ENCODE measurements around the gene MIF4GD. TPM values are rescaled to one million over a fixed set of nuclear protein-coding genes. Genes with fewer than 3 reads are reported as not detected.

MIF4GD gene
- total and polyA plus RNA-seq, 10 of the 15 experiments (the other 5 are each of a cell fraction or from before 2014, with no cell fraction given): 22.8 to 96.2 (median 60.1) TPM

DNA sequence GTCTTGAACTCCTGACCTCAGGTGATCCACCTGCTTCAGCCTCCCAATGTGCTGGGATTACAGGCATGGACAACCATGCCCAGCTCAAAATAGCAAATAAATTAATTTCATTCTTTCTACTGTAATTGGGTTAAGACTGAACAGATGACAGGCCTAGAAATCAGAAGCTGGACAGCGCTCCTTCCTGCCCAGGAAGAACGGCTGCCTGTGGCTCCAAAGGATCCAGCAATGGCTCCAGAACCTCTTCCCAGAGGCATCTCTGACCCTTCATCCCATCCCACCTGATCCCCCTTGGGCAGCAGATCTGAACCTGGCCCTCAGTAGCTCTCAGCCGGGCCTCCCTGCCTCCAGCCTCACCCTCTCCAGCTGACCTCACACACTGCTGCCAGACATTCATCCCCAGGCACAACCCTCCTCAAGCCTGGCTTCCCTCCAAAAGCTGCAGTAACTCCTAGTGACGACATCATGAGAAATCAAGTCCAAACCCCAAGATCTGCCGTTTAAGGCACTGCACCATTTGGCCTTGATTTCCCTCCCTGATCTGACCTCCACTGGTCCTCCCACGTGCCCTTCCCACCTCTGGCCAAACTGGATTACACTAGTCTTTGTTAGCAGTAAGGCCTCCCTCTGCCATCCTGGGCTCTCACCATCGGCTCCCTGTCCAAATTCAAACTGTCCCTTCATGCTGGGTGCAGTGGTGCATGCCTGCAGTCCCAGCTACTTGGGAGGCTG, 3.1 kb upstream of the MIF4GD start:
- no peak for FAIRE-seq

More for the DNA sequence above, 3.1 kb upstream of the MIF4GD start:
- ATAC-seq (no peak), DNase-seq (ENCODE audit: low read depth, low spot score) (no peak)
- in situ Hi-C loops (cut with MboI) (loop anchor here (5.0 kb wide), 1 partner anchor 138 kb away; no protein-coding TSS in a partner anchor), intact Hi-C loops (cut with micrococcal nuclease; ENCODE audit: unreplicated experiment) (no loop called here)
- peaks cover 30% of the 10 kb centered on the region for H3K79me2 ChIP-seq (ENCODE audit: control insufficient read depth, insufficient read depth, low read length)
- H3K9ac ChIP-seq (ENCODE audit: control insufficient read depth, insufficient read depth, low read length): no peak overlapping the region
- TF ChIP-seq ZZZ3 (IDR thresholded peaks at IDR 0.05; ENCODE audit: control insufficient read depth, insufficient read length, low read depth): no peak
- TF ChIP-seq, protein P1, sequence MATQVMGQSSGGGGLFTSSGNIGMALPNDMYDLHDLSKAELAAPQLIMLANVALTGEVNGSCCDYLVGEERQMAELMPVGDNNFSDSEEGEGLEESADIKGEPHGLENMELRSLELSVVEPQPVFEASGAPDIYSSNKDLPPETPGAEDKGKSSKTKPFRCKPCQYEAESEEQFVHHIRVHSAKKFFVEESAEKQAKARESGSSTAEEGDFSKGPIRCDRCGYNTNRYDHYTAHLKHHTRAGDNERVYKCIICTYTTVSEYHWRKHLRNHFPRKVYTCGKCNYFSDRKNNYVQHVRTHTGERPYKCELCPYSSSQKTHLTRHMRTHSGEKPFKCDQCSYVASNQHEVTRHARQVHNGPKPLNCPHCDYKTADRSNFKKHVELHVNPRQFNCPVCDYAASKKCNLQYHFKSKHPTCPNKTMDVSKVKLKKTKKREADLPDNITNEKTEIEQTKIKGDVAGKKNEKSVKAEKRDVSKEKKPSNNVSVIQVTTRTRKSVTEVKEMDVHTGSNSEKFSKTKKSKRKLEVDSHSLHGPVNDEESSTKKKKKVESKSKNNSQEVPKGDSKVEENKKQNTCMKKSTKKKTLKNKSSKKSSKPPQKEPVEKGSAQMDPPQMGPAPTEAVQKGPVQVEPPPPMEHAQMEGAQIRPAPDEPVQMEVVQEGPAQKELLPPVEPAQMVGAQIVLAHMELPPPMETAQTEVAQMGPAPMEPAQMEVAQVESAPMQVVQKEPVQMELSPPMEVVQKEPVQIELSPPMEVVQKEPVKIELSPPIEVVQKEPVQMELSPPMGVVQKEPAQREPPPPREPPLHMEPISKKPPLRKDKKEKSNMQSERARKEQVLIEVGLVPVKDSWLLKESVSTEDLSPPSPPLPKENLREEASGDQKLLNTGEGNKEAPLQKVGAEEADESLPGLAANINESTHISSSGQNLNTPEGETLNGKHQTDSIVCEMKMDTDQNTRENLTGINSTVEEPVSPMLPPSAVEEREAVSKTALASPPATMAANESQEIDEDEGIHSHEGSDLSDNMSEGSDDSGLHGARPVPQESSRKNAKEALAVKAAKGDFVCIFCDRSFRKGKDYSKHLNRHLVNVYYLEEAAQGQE (IDR thresholded peaks at IDR 0.05; ENCODE audit: low read depth, low read length): peak; percentile 52; the same call in 1 of the 2 replicates
- TF ChIP-seq NFYB (IDR thresholded peaks at IDR 0.05; ENCODE audit: insufficient read depth, low read depth, low read length): no peak
- TF ChIP-seq, protein P2, sequence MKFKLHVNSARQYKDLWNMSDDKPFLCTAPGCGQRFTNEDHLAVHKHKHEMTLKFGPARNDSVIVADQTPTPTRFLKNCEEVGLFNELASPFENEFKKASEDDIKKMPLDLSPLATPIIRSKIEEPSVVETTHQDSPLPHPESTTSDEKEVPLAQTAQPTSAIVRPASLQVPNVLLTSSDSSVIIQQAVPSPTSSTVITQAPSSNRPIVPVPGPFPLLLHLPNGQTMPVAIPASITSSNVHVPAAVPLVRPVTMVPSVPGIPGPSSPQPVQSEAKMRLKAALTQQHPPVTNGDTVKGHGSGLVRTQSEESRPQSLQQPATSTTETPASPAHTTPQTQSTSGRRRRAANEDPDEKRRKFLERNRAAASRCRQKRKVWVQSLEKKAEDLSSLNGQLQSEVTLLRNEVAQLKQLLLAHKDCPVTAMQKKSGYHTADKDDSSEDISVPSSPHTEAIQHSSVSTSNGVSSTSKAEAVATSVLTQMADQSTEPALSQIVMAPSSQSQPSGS (IDR thresholded peaks at IDR 0.05; ENCODE audit: low read length): no peak
- TF ChIP-seq DPF2 (IDR thresholded peaks at IDR 0.05): no peak
- TF ChIP-seq, protein P3, sequence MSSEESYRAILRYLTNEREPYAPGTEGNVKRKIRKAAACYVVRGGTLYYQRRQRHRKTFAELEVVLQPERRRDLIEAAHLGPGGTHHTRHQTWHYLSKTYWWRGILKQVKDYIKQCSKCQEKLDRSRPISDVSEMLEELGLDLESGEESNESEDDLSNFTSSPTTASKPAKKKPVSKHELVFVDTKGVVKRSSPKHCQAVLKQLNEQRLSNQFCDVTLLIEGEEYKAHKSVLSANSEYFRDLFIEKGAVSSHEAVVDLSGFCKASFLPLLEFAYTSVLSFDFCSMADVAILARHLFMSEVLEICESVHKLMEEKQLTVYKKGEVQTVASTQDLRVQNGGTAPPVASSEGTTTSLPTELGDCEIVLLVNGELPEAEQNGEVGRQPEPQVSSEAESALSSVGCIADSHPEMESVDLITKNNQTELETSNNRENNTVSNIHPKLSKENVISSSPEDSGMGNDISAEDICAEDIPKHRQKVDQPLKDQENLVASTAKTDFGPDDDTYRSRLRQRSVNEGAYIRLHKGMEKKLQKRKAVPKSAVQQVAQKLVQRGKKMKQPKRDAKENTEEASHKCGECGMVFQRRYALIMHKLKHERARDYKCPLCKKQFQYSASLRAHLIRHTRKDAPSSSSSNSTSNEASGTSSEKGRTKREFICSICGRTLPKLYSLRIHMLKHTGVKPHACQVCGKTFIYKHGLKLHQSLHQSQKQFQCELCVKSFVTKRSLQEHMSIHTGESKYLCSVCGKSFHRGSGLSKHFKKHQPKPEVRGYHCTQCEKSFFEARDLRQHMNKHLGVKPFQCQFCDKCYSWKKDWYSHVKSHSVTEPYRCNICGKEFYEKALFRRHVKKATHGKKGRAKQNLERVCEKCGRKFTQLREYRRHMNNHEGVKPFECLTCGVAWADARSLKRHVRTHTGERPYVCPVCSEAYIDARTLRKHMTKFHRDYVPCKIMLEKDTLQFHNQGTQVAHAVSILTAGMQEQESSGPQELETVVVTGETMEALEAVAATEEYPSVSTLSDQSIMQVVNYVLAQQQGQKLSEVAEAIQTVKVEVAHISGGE (CRISPR knock-in tag; IDR thresholded peaks at IDR 0.05): no peak
- peak; percentile 41; the same call in 1 of the 2 replicates for TF ChIP-seq POLR2A (IDR thresholded peaks at IDR 0.05; ENCODE audit: low read depth, low read length)
- no peak for TF ChIP-seq BCL11A (IDR thresholded peaks at IDR 0.05; ENCODE audit: low read depth, low read length)
- TF ChIP-seq SUZ12 (IDR thresholded peaks at IDR 0.05; ENCODE audit: unreplicated experiment): no peak
- H4K20me1 ChIP-seq (ENCODE audit: control insufficient read depth, insufficient read depth): no peaks in the 10 kb centered on the region
- H3K27ac ChIP-seq (ENCODE audit: control insufficient read depth, insufficient read depth): no peak overlapping the region
- 71% methylated on average over 7 of the region's 7 CpGs for WGBS (ENCODE audit: insufficient coverage, insufficient replicate concordance, low lambda C conversion rate, missing lambda C conversion rate)
- H3K36me3 ChIP-seq (ENCODE audit: control insufficient read depth in 2 of 2, insufficient read depth in 2 of 2, low read length in 1 of 2): peaks cover 13 to 19% of the 10 kb centered on the region in 2 experiments; a peak in 3 of 4 replicates
- H3K27me3 ChIP-seq (replicated peaks in 1 of 2; ENCODE audit: control insufficient read depth in 2 of 2, insufficient read depth in 2 of 2, low read length in 1 of 2): no peaks in the 10 kb centered on the region
- no peak overlapping the region for H3K4me3 ChIP-seq
- SMC1A ChIA-PET (ENCODE audit: uncharacterized antibody, unreplicated experiment): interaction anchor here (1.2 to 2.8 kb wide), 3 partner anchors 11 to 106 kb away, joined by 3 to 6 read pairs (median 4); partner anchors contain the start of gene SLC25A19
- H3K9me3 ChIP-seq (replicated peaks; ENCODE audit: control insufficient read depth, insufficient read depth, low read length): no peaks in the 10 kb centered on the region
- H3K4me2 ChIP-seq (ENCODE audit: control insufficient read depth, insufficient read depth): no peak overlapping the region
- BruUV-seq (replicated peaks): no TSS peak
- peaks cover 20% of the 10 kb centered on the region for H3K4me1 ChIP-seq (ENCODE audit: control insufficient read depth, insufficient read depth, low read length)
- CTCF ChIA-PET: interaction anchor here (0.6 to 4.6 kb wide), 3 partner anchors 13 to 138 kb away, joined by 3 to 58 read pairs (median 3); partner anchors contain the start of genes GGA3 and MRPS7
- POLR2A ChIA-PET: interaction anchor here (0.6 to 6.4 kb wide), 2 partner anchors 13 to 134 kb away, joined by 3 to 73 read pairs; partner anchors contain the start of genes GGA3 and MRPS7
- RAD21 ChIA-PET (ENCODE audit: unreplicated experiment): interaction anchor here (1.4 kb wide), 1 partner anchor 15 kb away, joined by 4 read pairs; the partner anchor contains the start of gene SLC25A19
- H2AFZ ChIP-seq (ENCODE audit: control insufficient read depth, low read depth, low read length): no peak overlapping the region
